Measurements from ENCODE around the gene INSIG2.

Gene INSIG2

DNA sequence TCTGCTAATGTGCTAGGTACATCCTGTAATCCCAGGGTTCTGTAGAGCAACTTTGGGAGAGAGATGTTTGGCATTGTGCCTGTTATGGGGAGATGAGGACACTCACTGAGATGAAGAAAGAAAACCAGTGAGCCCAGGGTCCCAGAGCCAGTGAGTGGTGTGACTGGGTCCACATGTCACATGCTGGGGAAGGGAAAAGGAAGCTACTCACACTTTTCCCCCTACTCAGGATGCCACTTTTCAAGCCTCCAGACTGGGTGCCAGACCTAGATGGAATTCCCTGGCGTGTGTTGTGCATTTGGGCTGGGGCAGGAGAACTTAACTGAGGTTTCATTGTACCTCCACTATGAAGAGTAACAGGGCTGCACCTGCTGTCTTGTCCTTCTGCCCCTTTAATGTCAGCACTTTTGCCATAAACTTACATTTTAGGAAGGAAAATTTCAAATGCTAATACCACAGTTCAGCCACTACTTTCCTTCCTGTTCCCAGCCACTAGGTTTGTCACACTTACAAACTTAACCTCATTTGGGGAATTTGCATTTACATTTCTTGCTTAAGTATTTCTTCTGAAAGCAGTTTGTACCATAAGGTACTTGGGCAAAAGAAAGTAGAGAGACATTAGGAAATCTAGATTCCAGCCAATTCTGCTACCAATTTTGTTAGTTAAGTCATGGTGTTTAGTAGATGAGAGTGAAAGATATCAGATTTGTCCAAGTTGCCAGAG lies 10.2 kb downstream of the INSIG2 start:
- DNase-seq, result no peak
- peaks cover 20% of the 10 kb centered on the region for H3K4me1 Mint-ChIP-seq

DNA sequence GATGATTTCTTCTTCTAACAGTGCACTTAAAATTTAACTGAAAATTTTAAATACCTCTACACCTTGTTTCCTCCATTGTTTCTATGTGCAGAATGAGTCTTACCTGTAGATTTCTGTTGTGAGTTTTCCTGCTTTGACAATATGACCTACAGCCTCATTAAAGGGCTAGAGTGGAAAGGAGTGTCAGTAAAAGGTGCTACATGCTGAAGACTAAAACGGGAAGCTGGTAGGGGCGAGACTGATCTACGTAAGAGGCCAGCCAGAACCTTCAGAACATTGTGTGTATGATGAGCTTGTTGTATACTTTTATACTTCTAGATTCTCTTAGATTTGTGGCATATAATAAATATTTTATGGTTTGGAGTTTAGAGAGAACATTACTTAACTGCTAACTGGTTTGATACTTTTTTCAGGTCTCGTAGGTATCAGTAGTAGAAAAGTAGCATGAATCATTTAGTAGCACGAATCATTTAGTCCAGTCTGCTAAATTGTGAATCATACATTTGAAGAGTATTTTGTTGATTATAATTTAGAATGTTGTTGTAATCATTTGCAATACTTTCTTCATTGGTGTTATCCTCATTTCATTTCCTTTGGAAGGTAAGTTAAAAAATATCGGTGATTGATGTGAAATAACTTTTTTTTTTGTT lies 14.3 kb downstream of the INSIG2 start:
- Mint-ChIP-seq H3K27ac (no peak overlapping the region), H3K4me1 (peaks cover 2% of the 10 kb centered on the region), H3K27me3 (no peaks in the 10 kb centered on the region), H3K9me3 (no peaks in the 10 kb centered on the region), H3K36me3 (peaks cover 45% of the 10 kb centered on the region), H3K4me3 (no peak overlapping the region)
- DNase-seq, result no peak
- CTCF ChIA-PET, result no interaction called here

More for the DNA sequence above, 10.2 kb downstream of the INSIG2 start:
- no peaks in the 10 kb centered on the region for H3K27me3 Mint-ChIP-seq
- H3K4me3 Mint-ChIP-seq, result no peak overlapping the region
- peaks cover 25% of the 10 kb centered on the region for H3K36me3 Mint-ChIP-seq
- CTCF ChIA-PET, result interaction anchor here (0.6 kb wide), 1 partner anchor 10 kb away, joined by 3 read pairs; the partner anchor contains the start of gene INSIG2
- no peaks in the 10 kb centered on the region for H3K9me3 Mint-ChIP-seq
- H3K27ac Mint-ChIP-seq, result no peak overlapping the region

DNA sequence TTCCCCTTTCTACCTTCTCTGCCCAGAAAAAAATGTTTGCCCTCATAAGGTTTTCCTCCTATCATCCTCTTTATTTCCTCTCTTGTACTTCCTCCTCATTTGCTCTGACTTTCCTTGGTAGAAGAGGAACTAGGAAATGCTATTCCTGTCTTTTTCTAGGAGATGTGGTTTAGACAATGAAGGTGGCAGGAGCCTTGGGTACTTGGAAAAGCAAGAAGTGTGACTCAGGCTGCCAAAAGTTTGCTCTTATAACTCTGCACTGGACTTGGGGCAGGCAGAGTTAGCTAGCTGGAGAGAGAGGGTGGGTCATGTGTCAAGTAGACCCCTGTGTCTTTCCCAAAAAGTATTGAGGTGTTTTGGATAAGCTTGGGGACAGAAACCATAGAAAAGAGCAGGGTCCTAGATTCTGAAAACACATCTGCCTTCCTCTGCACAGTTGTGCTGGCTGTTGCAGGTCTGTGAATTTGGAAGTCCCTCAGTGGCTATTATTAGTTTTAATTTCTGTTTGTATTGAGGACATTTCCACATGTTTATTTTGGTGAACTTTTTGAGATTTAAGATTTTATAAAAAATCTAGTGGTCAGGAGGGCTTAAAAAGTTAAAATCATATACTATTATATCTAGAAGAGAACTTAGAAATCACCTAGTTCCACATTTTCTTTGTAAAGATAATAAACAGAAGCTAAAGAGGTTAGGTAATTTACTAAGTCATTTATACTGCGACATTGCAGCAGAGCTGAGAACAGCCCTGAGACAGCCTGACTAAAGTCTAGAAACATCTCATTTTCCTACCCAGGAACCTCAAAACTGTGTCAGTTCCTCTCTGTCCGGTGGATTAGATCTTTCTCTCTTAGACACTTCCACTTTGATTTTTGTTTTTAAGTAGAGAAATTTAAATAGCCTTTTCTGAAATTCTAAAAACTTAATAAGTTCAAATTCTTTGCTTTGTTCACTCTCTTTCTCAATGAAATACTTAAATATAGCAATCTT lies 16.0 kb downstream of the INSIG2 start:
- Mint-ChIP-seq H3K36me3 (peaks cover 45% of the 10 kb centered on the region), H3K27ac (no peak overlapping the region), H3K27me3 (no peaks in the 10 kb centered on the region), H3K9me3 (no peaks in the 10 kb centered on the region), H3K4me1 (no peaks in the 10 kb centered on the region), H3K4me3 (no peak overlapping the region)
- no peak for DNase-seq
- CTCF ChIA-PET, result interaction anchor here (0.8 to 1.6 kb wide), 2 partner anchors 72 to 101 kb away, joined by 3 to 4 read pairs; no protein-coding TSS in a partner anchor

DNA sequence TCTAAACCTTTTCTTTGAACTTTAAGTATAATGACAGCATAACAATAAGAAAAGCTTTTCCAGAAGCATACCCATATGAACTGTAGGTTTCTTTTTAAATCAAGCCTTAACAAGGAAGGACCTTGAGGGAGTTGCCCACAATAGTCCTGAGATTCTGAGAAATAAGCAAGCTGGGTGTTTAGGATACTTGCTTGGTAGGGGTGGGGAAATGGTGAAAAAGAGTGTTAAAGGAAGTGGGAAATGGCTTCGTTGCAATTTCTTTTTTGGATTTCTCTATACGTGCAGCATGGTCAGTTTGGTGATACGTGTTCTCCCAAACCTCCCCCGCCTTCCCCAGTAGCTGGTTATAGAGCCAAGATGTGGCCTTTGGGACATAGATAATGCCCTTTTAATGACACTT lies 17.2 kb downstream of the INSIG2 start:
- Mint-ChIP-seq H3K27me3 (no peaks in the 10 kb centered on the region), H3K27ac (no peak overlapping the region), H3K4me3 (no peak overlapping the region), H3K4me1 (no peaks in the 10 kb centered on the region), H3K36me3 (peaks cover 45% of the 10 kb centered on the region), H3K9me3 (no peaks in the 10 kb centered on the region)
- CTCF ChIA-PET, result interaction anchor here (1.0 to 1.6 kb wide), 3 partner anchors 17 to 102 kb away, joined by 3 to 5 read pairs (median 4); partner anchors contain the start of gene INSIG2
- DNase-seq, result no peak

DNA sequence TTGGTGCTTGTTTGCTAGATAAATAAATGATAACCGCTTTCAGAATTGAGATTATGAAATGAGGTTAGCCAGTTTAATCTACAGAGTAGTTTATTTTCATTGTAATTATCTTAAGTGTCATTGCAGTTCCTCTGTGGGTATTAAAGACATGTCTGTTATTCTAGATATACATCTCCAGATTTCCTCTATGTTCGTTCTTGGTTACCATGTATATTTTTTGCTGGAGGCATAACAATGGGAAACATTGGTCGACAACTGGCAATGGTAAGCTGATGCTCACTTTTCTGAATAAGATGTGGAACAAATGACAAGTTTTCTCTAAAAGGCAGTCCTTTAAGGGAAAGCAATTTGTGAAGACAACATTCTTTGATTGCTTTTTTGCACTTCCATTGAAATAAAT lies 18.7 kb downstream of the INSIG2 start:
- no peak overlapping the region for H3K4me3 Mint-ChIP-seq
- no peaks in the 10 kb centered on the region for H3K27me3 Mint-ChIP-seq
- no peak for DNase-seq
- H3K4me1 Mint-ChIP-seq, result no peaks in the 10 kb centered on the region
- peaks cover 47% of the 10 kb centered on the region for H3K36me3 Mint-ChIP-seq
- H3K27ac Mint-ChIP-seq, result no peak overlapping the region
- CTCF ChIA-PET, result no interaction called here
- no peaks in the 10 kb centered on the region for H3K9me3 Mint-ChIP-seq

GRCh38 chr2:118110310-118110709 lies 22.0 kb downstream of the INSIG2 start:
- H3K27ac Mint-ChIP-seq, result no peak overlapping the region

DNA sequence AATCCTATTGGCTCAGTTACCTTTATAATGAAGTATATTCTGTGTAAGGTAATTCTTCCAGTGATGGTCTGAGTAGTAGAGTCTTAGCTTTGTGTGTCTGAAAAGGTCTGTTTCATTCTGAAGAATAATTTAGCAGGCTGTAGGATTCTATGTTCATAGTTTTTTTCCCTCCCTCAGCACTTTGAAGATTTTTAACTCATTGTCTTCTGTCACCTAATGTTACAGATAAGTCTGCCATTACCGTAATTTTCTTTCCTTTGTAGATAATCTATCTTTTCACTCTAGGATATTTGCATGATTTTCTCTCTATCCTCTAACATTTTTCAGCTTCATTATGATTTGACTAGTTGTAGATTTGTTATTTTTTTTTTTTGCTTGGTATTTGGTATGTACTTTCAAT lies 22.7 kb downstream of the INSIG2 start:
- Mint-ChIP-seq H3K9me3 (no peaks in the 10 kb centered on the region), H3K4me3 (no peak overlapping the region), H3K27me3 (no peaks in the 10 kb centered on the region), H3K4me1 (peaks cover 14% of the 10 kb centered on the region), H3K27ac (no peak overlapping the region), H3K36me3 (peaks cover 44% of the 10 kb centered on the region)
- CTCF ChIA-PET, result no interaction called here
- no peak for DNase-seq

More at GRCh38 chr2:118110310-118110709, 22.0 kb downstream of the INSIG2 start:
- Mint-ChIP-seq H3K4me1 (peaks cover 14% of the 10 kb centered on the region), H3K27me3 (no peaks in the 10 kb centered on the region), H3K4me3 (no peak overlapping the region), H3K9me3 (no peaks in the 10 kb centered on the region), H3K36me3 (peaks cover 48% of the 10 kb centered on the region)
- no peak for DNase-seq
- CTCF ChIA-PET, result no interaction called here

GRCh38 chr2:118112771-118113334 lies 24.6 kb downstream of the INSIG2 start:
- Mint-ChIP-seq H3K27ac (no peak overlapping the region), H3K4me1 (peaks cover 14% of the 10 kb centered on the region), H3K9me3 (no peaks in the 10 kb centered on the region), H3K4me3 (no peak overlapping the region), H3K27me3 (no peaks in the 10 kb centered on the region), H3K36me3 (peaks cover 32% of the 10 kb centered on the region)
- CTCF ChIA-PET, result no interaction called here
- DNase-seq, result no peak

- Mint-ChIP-seq H3K4me1 (peaks cover 14% of the 10 kb centered on the region), H3K27me3 (no peaks in the 10 kb centered on the region), H3K4me3 (no peak overlapping the region), H3K27ac (no peak overlapping the region), H3K9me3 (no peaks in the 10 kb centered on the region), H3K36me3 (peaks cover 23% of the 10 kb centered on the region)
- CTCF ChIA-PET, result no interaction called here
- no peak for DNase-seq
These were observed 26.6 kb downstream of the INSIG2 start for GRCh38 chr2:118114863-118115262.

DNA sequence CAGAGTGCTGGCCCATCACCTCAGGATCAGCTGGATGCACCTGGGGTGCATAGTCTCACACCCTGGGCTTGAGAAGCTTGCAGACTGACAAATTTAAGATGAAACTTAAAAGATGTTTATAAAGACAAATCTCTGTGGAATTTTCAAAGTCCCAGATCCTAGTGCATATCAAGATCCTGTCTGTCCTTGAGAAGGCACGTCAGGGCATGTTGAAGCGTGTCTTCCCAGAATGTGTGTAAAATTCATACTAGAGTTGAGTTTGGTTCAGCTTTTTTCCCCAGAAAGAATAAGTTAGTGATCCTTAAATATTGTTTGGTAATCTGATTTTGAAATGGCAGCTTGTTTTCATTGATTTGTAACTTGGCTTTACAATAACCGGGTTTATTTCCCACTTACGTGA lies 27.5 kb downstream of the INSIG2 start:
- no peaks in the 10 kb centered on the region for H3K9me3 Mint-ChIP-seq
- no peaks in the 10 kb centered on the region for H3K27me3 Mint-ChIP-seq
- no peak overlapping the region for H3K27ac Mint-ChIP-seq
- CTCF ChIA-PET, result no interaction called here
- no peak for DNase-seq
- H3K4me3 Mint-ChIP-seq, result no peak overlapping the region
- peaks cover 14% of the 10 kb centered on the region for H3K4me1 Mint-ChIP-seq
- H3K36me3 Mint-ChIP-seq, result peaks cover 19% of the 10 kb centered on the region

GRCh38 chr2:118118479-118118878 lies 30.2 kb downstream of the INSIG2 start:
- H3K9me3 Mint-ChIP-seq, result no peaks in the 10 kb centered on the region
- H3K36me3 Mint-ChIP-seq, result peaks cover 2% of the 10 kb centered on the region
- no peak for DNase-seq
- no peak overlapping the region for H3K4me3 Mint-ChIP-seq
- peaks cover 7% of the 10 kb centered on the region for H3K27me3 Mint-ChIP-seq
- CTCF ChIA-PET, result no interaction called here
- H3K4me1 Mint-ChIP-seq, result peaks cover 7% of the 10 kb centered on the region
- H3K27ac Mint-ChIP-seq, result no peak overlapping the region

GRCh38 chr2:118119158-118119727 lies 31.0 kb downstream of the INSIG2 start:
- Mint-ChIP-seq H3K4me1 (peaks cover 4% of the 10 kb centered on the region), H3K36me3 (no peaks in the 10 kb centered on the region), H3K9me3 (no peaks in the 10 kb centered on the region), H3K4me3 (no peak overlapping the region), H3K27me3 (peaks cover 8% of the 10 kb centered on the region), H3K27ac (no peak overlapping the region)
- CTCF ChIA-PET, result no interaction called here
- DNase-seq, result no peak

- Mint-ChIP-seq H3K4me3 (no peak overlapping the region), H3K9me3 (no peaks in the 10 kb centered on the region)
- no peak for DNase-seq
These were observed 31.6 kb downstream of the INSIG2 start for GRCh38 chr2:118119761-118120400.

More at GRCh38 chr2:118119761-118120400, 31.6 kb downstream of the INSIG2 start:
- Mint-ChIP-seq H3K27ac (no peak overlapping the region), H3K27me3 (peaks cover 12% of the 10 kb centered on the region), H3K36me3 (no peaks in the 10 kb centered on the region), H3K4me1 (no peaks in the 10 kb centered on the region)
- CTCF ChIA-PET, result no interaction called here
